Neural cell (in vitro differentiated cells): Measurements from ENCODE around the gene RDH8.

Source experiments
- CTCF ChIP-seq: fragments of 450-650 bp; IDR thresholded peaks from 2 replicates; pipeline ENCODE4 v1.5.1; 2014; ENCODE audit warnings: antibody characterized with exemption, mild to moderate bottlenecking, moderate library complexity; ENCODE audit not compliant: poor library complexity, severe bottlenecking
- EP300 ChIP-seq: fragments of 450-650 bp; conservative IDR thresholded peaks from 2 replicates; pipeline ENCODE4 v1.6.1; 2014; ENCODE audit warnings: antibody characterized with exemption, mild to moderate bottlenecking, moderate library complexity; ENCODE audit not compliant: poor library complexity, severe bottlenecking
- EZH2 ChIP-seq: fragments of 200-600, 300-800 bp; shearing (Covaris generic), sonication (generic); IDR thresholded peaks from 2 replicates; pipeline ENCODE4 v1.6.1; 2014; ENCODE audit warnings: antibody characterized with exemption, low read length, borderline replicate concordance, mild to moderate bottlenecking; ENCODE audit not compliant: insufficient read depth, poor library complexity, severe bottlenecking
- MXI1 ChIP-seq: fragments of 450-650 bp; conservative IDR thresholded peaks from 2 replicates; pipeline ENCODE4 v1.6.1; 2014; ENCODE audit warnings: antibody characterized with exemption, mild to moderate bottlenecking; ENCODE audit not compliant: poor library complexity, severe bottlenecking
- POLR2AphosphoS5 ChIP-seq: IDR thresholded peaks from 2 replicates; pipeline ENCODE4 v1.6.1; 2012
- REST ChIP-seq: IDR thresholded peaks from 2 replicates; pipeline ENCODE4 v1.6.1; 2012; ENCODE audit warnings: borderline replicate concordance
- TAF1 ChIP-seq: IDR thresholded peaks from 2 replicates; pipeline ENCODE4 v1.6.1; 2012; ENCODE audit warnings: low read depth

- TF ChIP-seq REST (no peak), CTCF (no peak), MXI1 (no peak), EP300 (no peak), EZH2 (no peak), TAF1 (no peak), POLR2AphosphoS5 (no peak)
Observed at GRCh38 chr19:10049626-10050025, 36.3 kb downstream of the RDH8 start.
